CD4-positive, alpha-beta T cell (primary cell): Measurements from ENCODE around the gene B2M. TPM values are rescaled to one million over a fixed set of nuclear protein-coding genes. Genes with fewer than 3 reads are reported as not detected.
"Not testable (repeated sequence)": the region's sequence is repeated elsewhere in the genome, so short reads cannot be mapped to it uniquely, and the experiment has no call there.

ENCODE experiments used
- ATAC-seq: fragments of 200-7000 bp; cut with Tn5 transposase; one replicate; pipeline ENCODE4 v1.10.0; 2022; ENCODE audit warnings: mild to moderate bottlenecking; ENCODE audit not compliant: poor library complexity
- CTCF ChIA-PET: fragments of 350-600 bp; sonication (Branson Sonifier 250); formaldehyde crosslinking; loops from one replicate; lab custom pipeline; 2021; ENCODE audit warnings: antibody characterized with exemption, inconsistent platforms; lab: Charles Lee
- POLR2A ChIA-PET: fragments of 350-600 bp; sonication (Branson Sonifier 250); formaldehyde crosslinking; loops from one replicate; lab custom pipeline; 2021; ENCODE audit warnings: antibody characterized with exemption, inconsistent platforms; lab: Charles Lee
- DNase-seq, 14 experiments: peaks; one replicate each; pipeline ENCODE4 v3.0.0-alpha.2; 2013 to 2020; ENCODE audit warnings: mixed read lengths in 2 of 14
- H3K27ac ChIP-seq, 2 donors: one replicate each; pipeline versions ENCODE4 v1.5.1 to v1.7.0; 2013; ENCODE audit warnings: low read length in 2 of 2, low read depth in 1 of 2, mild to moderate bottlenecking in 1 of 2
- H3K27me3 ChIP-seq, 2 experiments: 1 replicate in 1 of 2; 2 replicates in 1 of 2; pipeline versions ENCODE4 v1.6.1 to v1.7.0; 2013; ENCODE audit warnings: low read length in 2 of 2, control low read depth in 1 of 2, mild to moderate bottlenecking in 1 of 2, moderate library complexity in 1 of 2; ENCODE audit not compliant: insufficient read depth in 2 of 2, control insufficient read depth in 1 of 2
- H3K36me3 ChIP-seq: one replicate; pipeline ENCODE4 v1.6.1; 2013; ENCODE audit warnings: low read length, control low read depth; ENCODE audit not compliant: insufficient read depth
- H3K4me1 ChIP-seq: one replicate; pipeline ENCODE4 v1.6.1; 2013; ENCODE audit warnings: low read length, control low read depth; ENCODE audit not compliant: insufficient read depth
- H3K4me3 ChIP-seq: one replicate; pipeline ENCODE4 v1.5.1; 2013; ENCODE audit warnings: mild to moderate bottlenecking, low read length, moderate library complexity
- H3K9me3 ChIP-seq, 2 experiments: 1 replicate in 1 of 2; 2 replicates in 1 of 2; pipeline versions ENCODE4 v1.6.1 to v1.7.0; 2013; ENCODE audit warnings: low read length in 2 of 2, mild to moderate bottlenecking in 2 of 2, control low read depth in 1 of 2, moderate library complexity in 1 of 2; ENCODE audit not compliant: control insufficient read depth in 1 of 2, insufficient read depth in 1 of 2
- H3K27ac Mint-ChIP-seq: one replicate; pipeline ENCODE4 v1.8.0; 2020; ENCODE audit warnings: mixed read lengths
- H3K27me3 Mint-ChIP-seq: one replicate; pipeline ENCODE4 v1.8.0; 2021; ENCODE audit warnings: mixed read lengths
- H3K36me3 Mint-ChIP-seq: one replicate; pipeline ENCODE4 v1.8.0; 2021; ENCODE audit warnings: low read depth, mixed read lengths
- H3K4me1 Mint-ChIP-seq: one replicate; pipeline ENCODE4 v1.8.0; 2021; ENCODE audit warnings: low read depth, mixed read lengths
- H3K4me3 Mint-ChIP-seq: one replicate; pipeline ENCODE4 v1.8.0; 2020; ENCODE audit warnings: mild to moderate bottlenecking, mixed read lengths
- H3K9me3 Mint-ChIP-seq: one replicate; pipeline ENCODE4 v1.8.0; 2020; ENCODE audit warnings: mixed read lengths
- CTCF ChIP-seq: fragments of 200-600 bp; IDR thresholded peaks from one replicate; pipeline ENCODE4 v1.8.0; 2022; ENCODE audit warnings: antibody characterized with exemption, mild to moderate bottlenecking
- intact Hi-C, 2 experiments: fragments of 100-400 bp; cut with DNase I in 1 of 2; cut with micrococcal nuclease in 1 of 2; formaldehyde crosslinking; loops; one replicate each; pipeline versions ENCODE4 v1.15.1 to v1.9.0; 2023 to 2025; cut with DNase I, micrococcal nuclease
- total RNA-seq, 174 experiments: library from RNA in 2 of 174; stranded (reverse) in 2 of 174; gene quantifications; one replicate each; pipeline ENCODE4 v1.2.3 and lab custom pipeline; 2021 to 2026

B2M gene
- total RNA-seq, 2 experiments from 2014 or later: 4,357 to 4,503 TPM

GRCh38 chr15:44738340-44738984, 27.1 kb downstream of the B2M start:
- no peak overlapping the region for H3K27ac ChIP-seq
- intact Hi-C loops: loop anchor here in 1 of 2 experiments (1.0 to 5.0 kb wide), 4 partner anchors 27 to 161 kb away; partner anchors contain the start of genes B2M, PATL2 and SPG11
- peaks cover 37% of the 10 kb centered on the region for H3K4me1 ChIP-seq

GRCh38 chr15:44739222-44739847, 28.0 kb downstream of the B2M start:
- not testable (repeated sequence) for H3K4me3 Mint-ChIP-seq, H3K27me3 ChIP-seq, H3K36me3 Mint-ChIP-seq, ATAC-seq, H3K9me3 ChIP-seq, H3K9me3 Mint-ChIP-seq, H3K36me3 ChIP-seq, H3K27ac ChIP-seq, H3K27me3 Mint-ChIP-seq, H3K4me3 ChIP-seq
- H3K27ac Mint-ChIP-seq: peak overlapping the region; percentile 62
- DNase-seq: peak in 2 of 14 experiments; percentile 29 to 43
- ChIA-PET CTCF (interaction anchor here (0.8 to 5.0 kb wide), 14 partner anchors 11 to 191 kb away, joined by 3 to 98 read pairs (median 7); partner anchors contain the start of genes B2M, PATL2 and SPG11), POLR2A (interaction anchor here (1.2 to 38.3 kb wide), 4 partner anchors 12 to 155 kb away, joined by 6 to 4232 read pairs (median 1135); partner anchors contain the start of genes B2M, PATL2 and SPG11)
- intact Hi-C loops: loop anchor here in 1 of 2 experiments (5.0 kb wide), 1 partner anchor 162 kb away; no protein-coding TSS in a partner anchor
- peaks cover 29% of the 10 kb centered on the region for H3K4me1 ChIP-seq
- H3K4me1 Mint-ChIP-seq: peaks cover 49% of the 10 kb centered on the region

More at GRCh38 chr15:44738340-44738984, 27.1 kb downstream of the B2M start:
- Histone ChIP-seq H3K9me3 (no peaks in the 10 kb centered on the region), H3K4me3 (no peak overlapping the region), H3K27me3 (no peaks in the 10 kb centered on the region), H3K36me3 (no peaks in the 10 kb centered on the region)
- ChIA-PET CTCF (interaction anchor here (0.6 to 5.0 kb wide), 22 partner anchors 10 to 692 kb away, joined by 3 to 98 read pairs (median 5); partner anchors contain the start of genes B2M, PATL2 and SPG11), POLR2A (interaction anchor here (0.8 to 38.3 kb wide), 6 partner anchors 11 to 462 kb away, joined by 3 to 4232 read pairs (median 84); partner anchors contain the start of genes B2M, PATL2 and SPG11)
- peak; percentile 25 for ATAC-seq
- Mint-ChIP-seq H3K27me3 (no peaks in the 10 kb centered on the region), H3K9me3 (no peaks in the 10 kb centered on the region), H3K4me1 (peaks cover 53% of the 10 kb centered on the region), H3K27ac (peak overlapping the region; percentile 62), H3K4me3 (no peak overlapping the region), H3K36me3 (no peaks in the 10 kb centered on the region)
- peak; percentile 91 for TF ChIP-seq CTCF
- peak in 3 of 14 experiments; percentile 74 to 77 (median 74) for DNase-seq

GRCh38 chr15:44743454-44743853, 32.1 kb downstream of the B2M start:
- H3K36me3 Mint-ChIP-seq, H3K27ac ChIP-seq, POLR2A ChIA-PET, H3K27ac Mint-ChIP-seq, ATAC-seq, DNase-seq, H3K4me3 ChIP-seq, H3K4me3 Mint-ChIP-seq, H3K4me1 ChIP-seq, CTCF ChIA-PET, intact Hi-C loops, H3K27me3 Mint-ChIP-seq, H3K9me3 Mint-ChIP-seq, H3K9me3 ChIP-seq, H3K36me3 ChIP-seq, H3K27me3 ChIP-seq: not testable (repeated sequence)
- H3K4me1 Mint-ChIP-seq: peaks cover 12% of the 10 kb centered on the region

GRCh38 chr15:44753345-44753744, 42.0 kb downstream of the B2M start:
- POLR2A ChIA-PET: no interaction called here
- no peak overlapping the region for H3K27ac ChIP-seq

More at GRCh38 chr15:44753345-44753744, 42.0 kb downstream of the B2M start:
- DNase-seq (no peak), ATAC-seq (no peak)
- Histone ChIP-seq H3K4me1 (no peaks in the 10 kb centered on the region), H3K9me3 (peaks cover 0 to 14% of the 10 kb centered on the region in 2 experiments), H3K4me3 (no peak overlapping the region), H3K36me3 (no peaks in the 10 kb centered on the region), H3K27me3 (no peaks in the 10 kb centered on the region)
- TF ChIP-seq CTCF: no peak
- Mint-ChIP-seq H3K4me3 (no peak overlapping the region), H3K36me3 (peaks cover 23% of the 10 kb centered on the region), H3K27ac (no peak overlapping the region), H3K4me1 (no peaks in the 10 kb centered on the region), H3K9me3 (peaks cover 9% of the 10 kb centered on the region), H3K27me3 (no peaks in the 10 kb centered on the region)
- CTCF ChIA-PET: interaction anchor here (1.2 kb wide), 2 partner anchors 100 to 114 kb away, joined by 3 read pairs; no protein-coding TSS in a partner anchor
- intact Hi-C loops: no loop called here
